22Rv1 (cell line): ENCODE data around the gene BRAT1.
"Not testable (repeated sequence)": the region's sequence is repeated elsewhere in the genome, so short reads cannot be mapped to it uniquely, and the experiment has no call there.

Source experiments
- ZFX ChIP-seq: fragments of 450-650 bp; IDR thresholded peaks from 2 replicates; pipeline ENCODE4 v1.6.1; 2017; ENCODE audit warnings: antibody characterized with exemption, borderline replicate concordance
- TF ChIP-seq, protein P1 (sequence below): fragments of 450-650 bp; IDR thresholded peaks from 2 replicates; pipeline ENCODE4 v1.5.1; 2017; ENCODE audit warnings: mild to moderate bottlenecking

GRCh38 chr7:2532199-2532772, 23.0 kb downstream of the BRAT1 start:
- TF ChIP-seq, protein P1, sequence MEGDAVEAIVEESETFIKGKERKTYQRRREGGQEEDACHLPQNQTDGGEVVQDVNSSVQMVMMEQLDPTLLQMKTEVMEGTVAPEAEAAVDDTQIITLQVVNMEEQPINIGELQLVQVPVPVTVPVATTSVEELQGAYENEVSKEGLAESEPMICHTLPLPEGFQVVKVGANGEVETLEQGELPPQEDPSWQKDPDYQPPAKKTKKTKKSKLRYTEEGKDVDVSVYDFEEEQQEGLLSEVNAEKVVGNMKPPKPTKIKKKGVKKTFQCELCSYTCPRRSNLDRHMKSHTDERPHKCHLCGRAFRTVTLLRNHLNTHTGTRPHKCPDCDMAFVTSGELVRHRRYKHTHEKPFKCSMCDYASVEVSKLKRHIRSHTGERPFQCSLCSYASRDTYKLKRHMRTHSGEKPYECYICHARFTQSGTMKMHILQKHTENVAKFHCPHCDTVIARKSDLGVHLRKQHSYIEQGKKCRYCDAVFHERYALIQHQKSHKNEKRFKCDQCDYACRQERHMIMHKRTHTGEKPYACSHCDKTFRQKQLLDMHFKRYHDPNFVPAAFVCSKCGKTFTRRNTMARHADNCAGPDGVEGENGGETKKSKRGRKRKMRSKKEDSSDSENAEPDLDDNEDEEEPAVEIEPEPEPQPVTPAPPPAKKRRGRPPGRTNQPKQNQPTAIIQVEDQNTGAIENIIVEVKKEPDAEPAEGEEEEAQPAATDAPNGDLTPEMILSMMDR, result not testable (repeated sequence)
- TF ChIP-seq ZFX, result not testable (repeated sequence)
